HepG2 (cell line): ENCODE results near the gene HNRNPUL1. TPM values are rescaled to one million over a fixed set of nuclear protein-coding genes. Genes with fewer than 3 reads are reported as not detected.

Experiments
- ATAC-seq: fragments of 200-7000 bp; cut with Tn5 transposase; 3 replicates; pipeline ENCODE4 v1.9.1; 2020; ENCODE audit warnings: mild to moderate bottlenecking, moderate library complexity
- BruUV-seq: library from RNA; stranded (reverse); fragments of 400-500 nt; replicated peaks from 2 replicates; lab custom pipeline; 2021; lab: Mats Ljungman, UMichigan
- CTCF ChIA-PET: fragments of 300-600 bp; formaldehyde crosslinking; extraction: SDS; loops from one replicate; lab custom pipeline; 2021; ENCODE audit warnings: low total read pairs, inconsistent platforms, low intra/inter-chr PET ratio; lab: Yijun Ruan, JAX
- POLR2A ChIA-PET: fragments of 350-600 bp; sonication (Branson Sonifier 250); formaldehyde crosslinking; loops from one replicate; lab custom pipeline; 2020; ENCODE audit warnings: antibody characterized with exemption, inconsistent platforms; lab: Yijun Ruan, JAX
- DNase-seq: peaks from one replicate; pipeline ENCODE4 v3.0.0-alpha.2; 2015; ENCODE audit warnings: low spot score
- FAIRE-seq: peaks from 3 replicates; lab custom pipeline; 2011; peaks lifted over from hg19 to GRCh38; lab: Jason Lieb, UNC
- H2AFZ ChIP-seq: one replicate; pipeline ENCODE4 v1.6.1; 2011; ENCODE audit warnings: low read length, inconsistent platforms
- H3K27ac ChIP-seq: fragments of 300-600 bp; 3 replicates; pipeline ENCODE4 v1.8.0; 2011; ENCODE audit warnings: mixed run types, mild to moderate bottlenecking, mixed read lengths, low read length, inconsistent platforms; ENCODE audit not compliant: insufficient read depth; ENCODE audit errors: extremely low read length
- H3K27me3 ChIP-seq, 2 experiments: fragments of 200-600 bp in 1 of 2; 2 replicates in 1 of 2; 3 replicates in 1 of 2; pipeline versions ENCODE4 v1.6.0 to v1.8.0; 2011; ENCODE audit warnings: low read length in 2 of 2, mild to moderate bottlenecking in 2 of 2, moderate library complexity in 2 of 2, inconsistent platforms in 1 of 2; ENCODE audit not compliant: insufficient read depth in 2 of 2, control insufficient read depth in 1 of 2
- H3K36me3 ChIP-seq, 2 experiments: fragments of 200-600 bp in 1 of 2; replicated peaks in 1 of 2; 2 replicates in 1 of 2; 3 replicates in 1 of 2; pipeline versions ENCODE4 v1.5.1 to v1.8.0; 2011; ENCODE audit warnings: low read length in 2 of 2, inconsistent platforms in 1 of 2; ENCODE audit not compliant: insufficient read depth in 2 of 2, control insufficient read depth in 1 of 2
- H3K4me1 ChIP-seq: 2 replicates; pipeline ENCODE4 v1.5.1; 2012; ENCODE audit warnings: low read length, inconsistent platforms; ENCODE audit not compliant: insufficient read depth
- H3K4me2 ChIP-seq: 2 replicates; pipeline ENCODE4 v1.6.0; 2011; ENCODE audit warnings: low read depth, low read length, inconsistent platforms
- H3K4me3 ChIP-seq, 3 experiments: fragments of 200-600 bp in 1 of 3; sonication (generic), shearing (Covaris generic) in 1 of 3; replicated peaks in 1 of 3; 2 replicates each; pipeline ENCODE4 v1.5.1; 2011 to 2016; ENCODE audit warnings: low read length in 3 of 3, inconsistent platforms in 2 of 3, low read depth in 2 of 3, mild to moderate bottlenecking in 2 of 3, control low read depth in 1 of 3, mixed read lengths in 1 of 3; ENCODE audit not compliant: insufficient read depth in 1 of 3
- H3K79me2 ChIP-seq: one replicate; pipeline ENCODE4 v1.6.1; 2011; ENCODE audit warnings: low read length, inconsistent platforms; ENCODE audit not compliant: insufficient read depth
- H3K9ac ChIP-seq: 2 replicates; pipeline ENCODE4 v1.6.0; 2011; ENCODE audit warnings: mild to moderate bottlenecking, low read depth, low read length, inconsistent platforms; ENCODE audit not compliant: insufficient read depth
- H3K9me3 ChIP-seq: 2 replicates; pipeline ENCODE4 v1.5.1; 2012; ENCODE audit warnings: mild to moderate bottlenecking, low read length
- H4K20me1 ChIP-seq: 2 replicates; pipeline ENCODE4 v1.6.0; 2011; ENCODE audit warnings: inconsistent platforms, mild to moderate bottlenecking, low read length, moderate library complexity; ENCODE audit not compliant: insufficient read depth
- HNRNPL ChIP-seq: fragments of 200-400 bp; formaldehyde crosslinking; IDR thresholded peaks from 2 replicates; pipeline ENCODE4 v1.6.1; 2017; ENCODE audit warnings: mild to moderate bottlenecking, low read depth, low read length
- MATR3 ChIP-seq: sonication (generic); formaldehyde crosslinking; IDR thresholded peaks from 2 replicates; pipeline ENCODE4 v1.4.0; 2020; ENCODE audit warnings: missing genetic modification reagents
- MTA3 ChIP-seq: sonication (generic); formaldehyde crosslinking; IDR thresholded peaks from 2 replicates; pipeline ENCODE4 v1.4.0; 2020; ENCODE audit warnings: missing genetic modification reagents
- NR2F1 ChIP-seq, 2 experiments: fragments of 450-650 bp in 1 of 2; formaldehyde crosslinking in 1 of 2; IDR thresholded peaks; 2 replicates each; pipeline versions ENCODE4 v1.5.0 to v1.6.1; 2016 to 2020; ENCODE audit warnings: mild to moderate bottlenecking in 1 of 2, missing compliant biosample characterization in 1 of 2, missing genetic modification reagents in 1 of 2, moderate library complexity in 1 of 2
- SMARCC2 ChIP-seq: fragments of 450-650 bp; IDR thresholded peaks from 2 replicates; pipeline ENCODE4 v1.6.1; 2017; ENCODE audit warnings: antibody characterized with exemption, mild to moderate bottlenecking
- STAG1 ChIP-seq: sonication (generic); formaldehyde crosslinking; IDR thresholded peaks from 2 replicates; pipeline ENCODE4 v1.4.0; 2020; ENCODE audit warnings: missing genetic modification reagents
- TARDBP ChIP-seq: sonication (generic); formaldehyde crosslinking; IDR thresholded peaks from 2 replicates; pipeline ENCODE4 v1.8.0; 2022; ENCODE audit warnings: mild to moderate bottlenecking, missing genetic modification reagents
- TEF ChIP-seq: sonication (generic); formaldehyde crosslinking; IDR thresholded peaks from 2 replicates; pipeline ENCODE4 v1.5.0; 2020; ENCODE audit warnings: missing genetic modification reagents
- ZFY ChIP-seq: sonication (generic); formaldehyde crosslinking; IDR thresholded peaks from 2 replicates; pipeline ENCODE4 v1.4.0; 2020; ENCODE audit warnings: missing genetic modification reagents
- ZFYVE20 ChIP-seq: sonication (generic); formaldehyde crosslinking; IDR thresholded peaks from 2 replicates; pipeline ENCODE4 v1.8.0; 2023; ENCODE audit warnings: low read depth, mild to moderate bottlenecking, moderate library complexity, missing genetic modification reagents, borderline replicate concordance
- ZSCAN22 ChIP-seq: sonication (generic); formaldehyde crosslinking; IDR thresholded peaks from 2 replicates; pipeline ENCODE4 v1.4.0; 2020; ENCODE audit warnings: mild to moderate bottlenecking, missing genetic modification reagents
- ZSCAN5A ChIP-seq: sonication (generic); formaldehyde crosslinking; IDR thresholded peaks from 2 replicates; pipeline ENCODE4 v1.8.0; 2022; ENCODE audit warnings: mild to moderate bottlenecking, missing genetic modification reagents, borderline replicate concordance
- WGBS: methylation state at CpG from one replicate; pipeline ENCODE4 v1.1.6; 2017; ENCODE audit warnings: low lambda C conversion rate; 5-methylcytosine and 5-hydroxymethylcytosine counted together
- in situ Hi-C: cut with HindIII; loops from 2 replicates; pipeline ENCODE4 v1.10.0; 2017; ENCODE audit warnings: low pct_unique_long_range_greater_than_20kb; ENCODE audit not compliant: extremely low pct_ligation_motif_present
- intact Hi-C: fragments of 100-400 bp; cut with micrococcal nuclease; formaldehyde crosslinking; loops from one replicate; pipeline ENCODE4 v1.10.0; 2022; ENCODE audit not compliant: unreplicated experiment
- polyA plus RNA-seq, 8 experiments: library from polyadenylated mRNA; depleted of rRNA in 3 of 8; stranded (reverse) in 7 of 8; unstranded in 1 of 8; fragments of >200 nt; fragmentation: Illumina TruSeq in 4 of 8; extraction: Trizol in 4 of 8; gene quantifications; 2 replicates each; pipeline versions ENCODE4 v1.2.1 to v1.2.3, GENCODE V29; 2011 to 2016; ENCODE audit warnings: low read depth in 4 of 8, missing spikeins in 1 of 8, mixed read lengths in 1 of 8; ENCODE audit not compliant: insufficient read depth in 1 of 8
- total RNA-seq, 5 experiments: library from RNA; depleted of rRNA; stranded (reverse); fragments of >200 nt; fragmentation: Illumina TruSeq; extraction: Trizol; gene quantifications; 2 replicates each; pipeline ENCODE4 v1.2.3, GENCODE V29; 2016; ENCODE audit warnings: low read depth in 1 of 5
- TF ChIP-seq, protein P1 (sequence below): fragments of 450-650 bp; IDR thresholded peaks from 2 replicates; pipeline ENCODE4 v1.6.1; 2017

Gene HNRNPUL1
- total and polyA plus RNA-seq, 2 of the 13 experiments (the other 11 are each of a cell fraction or from before 2014, with no cell fraction given) = 30.9 to 81.7 TPM

DNA sequence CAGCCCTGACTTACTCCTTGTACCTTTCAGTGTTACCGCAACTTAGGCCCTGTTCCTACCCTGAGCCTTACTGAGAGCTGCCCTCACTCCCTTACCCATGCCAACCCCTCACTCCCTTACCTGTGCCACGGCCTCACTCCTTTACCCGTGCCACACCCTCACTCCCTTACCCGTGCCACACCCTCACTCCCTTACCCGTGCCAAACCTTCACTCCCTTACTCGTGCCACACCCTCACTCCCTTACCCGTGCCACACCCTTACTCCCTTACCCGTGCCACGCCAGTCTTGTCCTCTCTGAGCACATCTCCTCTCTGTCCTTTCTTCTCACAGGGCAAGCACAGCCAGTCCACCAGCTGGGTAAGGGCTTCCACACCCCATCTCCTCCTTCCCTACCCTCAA lies 24.8 kb upstream of the HNRNPUL1 start:
- intact Hi-C loops = no loop called here
- Histone ChIP-seq H3K27me3 (no peaks in the 10 kb centered on the region), H3K4me3 (no peak overlapping the region), H2AFZ (no peak overlapping the region), H3K27ac (no peak overlapping the region), H3K4me2 (no peak overlapping the region), H4K20me1 (no peaks in the 10 kb centered on the region), H3K36me3 (no peaks in the 10 kb centered on the region)
- no peak for DNase-seq
- FAIRE-seq = no peak
- in situ Hi-C loops = no loop called here
- POLR2A ChIA-PET = no interaction called here
- WGBS = 85% methylated on average over 9 of the region's 9 CpGs
- TF ChIP-seq, protein P1, sequence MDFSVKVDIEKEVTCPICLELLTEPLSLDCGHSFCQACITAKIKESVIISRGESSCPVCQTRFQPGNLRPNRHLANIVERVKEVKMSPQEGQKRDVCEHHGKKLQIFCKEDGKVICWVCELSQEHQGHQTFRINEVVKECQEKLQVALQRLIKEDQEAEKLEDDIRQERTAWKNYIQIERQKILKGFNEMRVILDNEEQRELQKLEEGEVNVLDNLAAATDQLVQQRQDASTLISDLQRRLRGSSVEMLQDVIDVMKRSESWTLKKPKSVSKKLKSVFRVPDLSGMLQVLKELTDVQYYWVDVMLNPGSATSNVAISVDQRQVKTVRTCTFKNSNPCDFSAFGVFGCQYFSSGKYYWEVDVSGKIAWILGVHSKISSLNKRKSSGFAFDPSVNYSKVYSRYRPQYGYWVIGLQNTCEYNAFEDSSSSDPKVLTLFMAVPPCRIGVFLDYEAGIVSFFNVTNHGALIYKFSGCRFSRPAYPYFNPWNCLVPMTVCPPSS = no peak
- TF ChIP-seq STAG1 (CRISPR knock-in tag) (no peak), ZFY (CRISPR knock-in tag) (no peak), NR2F1 (CRISPR knock-in tag; IDR thresholded peaks at IDR 0.05) (no peak), HNRNPL (no peak), MATR3 (CRISPR knock-in tag) (no peak), SMARCC2 (no peak), TARDBP (CRISPR knock-in tag) (no peak), TEF (CRISPR knock-in tag) (no peak), ZSCAN22 (CRISPR knock-in tag) (no peak), ZFYVE20 (CRISPR knock-in tag) (no peak), ZSCAN5A (CRISPR knock-in tag) (no peak), MTA3 (CRISPR knock-in tag) (no peak)
- TF ChIP-seq, all 625 proteins: peak for 0
- Histone ChIP-seq H3K79me2 (no peaks in the 10 kb centered on the region), H3K9me3 (no peaks in the 10 kb centered on the region), H3K9ac (no peak overlapping the region), H3K4me1 (no peaks in the 10 kb centered on the region)
- ATAC-seq = no peak
- no TSS peak for BruUV-seq
- CTCF ChIA-PET = no interaction called here
